OCI-LY7 (cell line): Measurements from ENCODE around the gene SPOPL. TPM values are rescaled to one million over a fixed set of nuclear protein-coding genes. Genes with fewer than 3 reads are reported as not detected.

Experiments
- BruUV-seq: library from RNA; stranded (reverse); fragments of 400-500 nt; replicated peaks from 2 replicates; lab custom pipeline; 2021; lab: Mats Ljungman, UMichigan
- CTCF ChIA-PET: fragments of 300-600 bp; sonication (Branson Sonifier 250); formaldehyde crosslinking; loops from one replicate; lab custom pipeline; 2022; ENCODE audit warnings: antibody characterized with exemption; ENCODE audit not compliant: unreplicated experiment; lab: Charles Lee
- POLR2A ChIA-PET: fragments of 300-600 bp; sonication (Branson Sonifier 250); formaldehyde crosslinking; loops from one replicate; lab custom pipeline; 2022; ENCODE audit warnings: antibody characterized with exemption; lab: Charles Lee
- DNase-seq: peaks from one replicate; pipeline ENCODE4 v3.0.0-alpha.2; 2015; ENCODE audit warnings: low spot score
- H2AFZ ChIP-seq: fragments of 200-600 bp; sonication (generic), shearing (Covaris generic); 2 replicates; pipeline ENCODE4 v1.6.1; 2014; ENCODE audit warnings: mild to moderate bottlenecking, antibody characterized with exemption, low read length, moderate library complexity
- H3K27ac ChIP-seq: fragments of 200-600 bp; sonication (generic); 2 replicates; pipeline ENCODE4 v1.5.1; 2014; ENCODE audit warnings: mixed run types, low read depth, mild to moderate bottlenecking, moderate library complexity, low read length, inconsistent platforms; ENCODE audit not compliant: poor library complexity, severe bottlenecking
- H3K36me3 ChIP-seq: fragments of 200-600 bp; sonication (generic); 2 replicates; pipeline ENCODE4 v1.6.1; 2014; ENCODE audit warnings: mild to moderate bottlenecking, antibody characterized with exemption, low read length, moderate library complexity, mixed read lengths; ENCODE audit not compliant: insufficient read depth
- H3K4me1 ChIP-seq: fragments of 200-600 bp; sonication (generic); 2 replicates; pipeline ENCODE4 v1.5.1; 2014; ENCODE audit warnings: mild to moderate bottlenecking, low read length; ENCODE audit not compliant: insufficient read depth, poor library complexity, severe bottlenecking
- H3K4me2 ChIP-seq: fragments of 200-600 bp; sonication (generic); 2 replicates; pipeline ENCODE4 v1.6.1; 2014; ENCODE audit warnings: mild to moderate bottlenecking, low read length
- H3K4me3 ChIP-seq: fragments of 200-600 bp; sonication (generic); 2 replicates; pipeline ENCODE4 v1.5.1; 2014; ENCODE audit warnings: mild to moderate bottlenecking, low read depth, low read length; ENCODE audit not compliant: poor library complexity, severe bottlenecking
- H3K79me2 ChIP-seq: fragments of 200-600 bp; sonication (generic); 2 replicates; pipeline ENCODE4 v1.6.1; 2016; ENCODE audit warnings: low read depth, mild to moderate bottlenecking, low read length, moderate library complexity, mixed read lengths; ENCODE audit not compliant: insufficient read depth
- H3K9me2 ChIP-seq: fragments of 200-600 bp; sonication (generic); 2 replicates; pipeline ENCODE4 v1.6.1; 2016; ENCODE audit warnings: mild to moderate bottlenecking, low read length, mixed read lengths; ENCODE audit not compliant: insufficient read depth
- H3K9me3 ChIP-seq: fragments of 200-600 bp; sonication (generic); 2 replicates; pipeline ENCODE4 v1.6.1; 2014; ENCODE audit warnings: mild to moderate bottlenecking, mixed run types, low read length, mixed read lengths
- H4K20me1 ChIP-seq: fragments of 200-600 bp; sonication (generic); 2 replicates; pipeline ENCODE4 v1.6.1; 2014; ENCODE audit warnings: mild to moderate bottlenecking, antibody characterized with exemption, low read length, moderate library complexity, mixed read lengths; ENCODE audit not compliant: insufficient read depth
- CTCF ChIP-seq: fragments of 200-600 bp; sonication (generic); conservative IDR thresholded peaks from 2 replicates; pipeline ENCODE4 v1.5.1; 2014; ENCODE audit warnings: mild to moderate bottlenecking, antibody characterized with exemption, low read length, moderate library complexity, mixed read lengths
- EZH2phosphoT487 ChIP-seq: fragments of 200-600 bp; sonication (generic); IDR thresholded peaks from 2 replicates; pipeline ENCODE4 v1.6.1; 2018; ENCODE audit warnings: low read depth, borderline replicate concordance, mild to moderate bottlenecking, mixed run types, antibody characterized with exemption, low read length, moderate library complexity, mixed read lengths
- intact Hi-C: fragments of 100-400 bp; cut with micrococcal nuclease; formaldehyde crosslinking; loops from one replicate; pipeline ENCODE4 v1.10.0; 2022; ENCODE audit not compliant: unreplicated experiment
- total RNA-seq, 2 experiments: library from RNA; depleted of rRNA in 1 of 2; stranded (reverse); fragments of >200 nt in 1 of 2; shearing (Covaris generic) in 1 of 2; gene quantifications; 2 replicates each; pipeline ENCODE4 v1.2.3, GENCODE V29; 2014 to 2022

SPOPL gene
- total RNA-seq, 2 experiments from 2014 or later = 11.4 to 18.3 TPM

DNA sequence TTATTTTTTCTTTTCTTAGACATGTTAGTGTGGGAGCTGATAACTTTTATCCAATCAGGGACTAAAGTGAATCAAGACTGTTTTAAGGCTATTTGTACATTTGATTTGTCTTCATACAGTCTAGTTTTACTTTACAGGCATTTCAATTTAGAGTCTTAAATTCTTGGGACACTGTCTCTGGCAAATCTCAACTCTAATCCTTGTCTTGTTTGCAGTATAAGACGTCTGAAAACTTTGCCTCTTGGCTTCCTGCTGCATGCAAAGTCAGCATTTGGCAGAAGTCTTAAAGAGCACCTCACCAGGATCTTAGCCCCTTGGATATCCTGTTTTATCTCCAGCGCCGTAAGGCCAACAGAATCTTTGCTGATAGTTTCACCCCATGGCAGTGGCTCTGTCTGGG lies 30.3 kb downstream of the SPOPL start:
- Histone ChIP-seq H3K9me3 (no peaks in the 10 kb centered on the region), H3K27ac (no peak overlapping the region), H4K20me1 (peaks cover 31% of the 10 kb centered on the region), H3K4me3 (no peak overlapping the region), H3K4me2 (no peak overlapping the region), H3K36me3 (peaks cover 10% of the 10 kb centered on the region), H3K79me2 (peaks cover 91% of the 10 kb centered on the region), H2AFZ (no peak overlapping the region), H3K9me2 (no peaks in the 10 kb centered on the region), H3K4me1 (no peaks in the 10 kb centered on the region)
- no peak for TF ChIP-seq CTCF
- TF ChIP-seq EZH2phosphoT487 = no peak
- intact Hi-C loops = no loop called here
- ChIA-PET CTCF (no interaction called here), POLR2A (interaction anchor here (0.7 to 2.2 kb wide), 2 partner anchors 16 to 21 kb away, joined by 3 to 6 read pairs; no protein-coding TSS in a partner anchor)
- BruUV-seq = no TSS peak
- no peak for DNase-seq

GRCh38 chr2:138534791-138535190 lies 33.2 kb downstream of the SPOPL start:
- POLR2A ChIA-PET = interaction anchor here (0.9 to 1.6 kb wide), 3 partner anchors 8 to 30 kb away, joined by 3 to 10 read pairs (median 6); no protein-coding TSS in a partner anchor
- Histone ChIP-seq H3K9me3 (peaks cover 5% of the 10 kb centered on the region; the same call in 1 of the 2 replicates), H2AFZ (no peak overlapping the region), H3K27ac (no peak overlapping the region), H3K4me2 (no peak overlapping the region), H3K9me2 (no peaks in the 10 kb centered on the region), H3K4me3 (no peak overlapping the region), H3K36me3 (peaks cover 26% of the 10 kb centered on the region), H3K79me2 (peaks cover 68% of the 10 kb centered on the region), H4K20me1 (peaks cover 18% of the 10 kb centered on the region), H3K4me1 (no peaks in the 10 kb centered on the region)
- CTCF ChIA-PET = no interaction called here
- no TSS peak for BruUV-seq
- no peak for DNase-seq
- no peak for TF ChIP-seq CTCF
- no peak for TF ChIP-seq EZH2phosphoT487
- intact Hi-C loops = no loop called here

GRCh38 chr2:138536302-138536701 lies 34.7 kb downstream of the SPOPL start:
- DNase-seq = no peak
- no TSS peak for BruUV-seq
- H3K36me3 ChIP-seq = peaks cover 26% of the 10 kb centered on the region
- peaks cover 53% of the 10 kb centered on the region for H3K79me2 ChIP-seq
- H3K27ac ChIP-seq = no peak overlapping the region
- POLR2A ChIA-PET = interaction anchor here (1.0 to 1.6 kb wide), 3 partner anchors 9 to 10 kb away, joined by 3 to 10 read pairs (median 6); no protein-coding TSS in a partner anchor
- H2AFZ ChIP-seq = no peak overlapping the region
- H3K9me2 ChIP-seq = no peaks in the 10 kb centered on the region
- TF ChIP-seq CTCF (no peak), EZH2phosphoT487 (no peak)
- CTCF ChIA-PET = no interaction called here
- H3K4me3 ChIP-seq = no peak overlapping the region
- H3K4me1 ChIP-seq = no peaks in the 10 kb centered on the region
- H3K4me2 ChIP-seq = no peak overlapping the region
- intact Hi-C loops = no loop called here
- H3K9me3 ChIP-seq = peaks cover 5% of the 10 kb centered on the region; the same call in 1 of the 2 replicates
- peaks cover 8% of the 10 kb centered on the region; the same call in 1 of the 2 replicates for H4K20me1 ChIP-seq
